Peyer's patch (tissue), 4 donors: ENCODE results near the gene TRUB1. TPM values are rescaled to one million over a fixed set of nuclear protein-coding genes. Genes with fewer than 3 reads are reported as not detected.

Experiments used
- DNase-seq, 3 donors: peaks; one replicate each; pipeline ENCODE4 v3.0.0-alpha.2; 2017 to 2019
- H3K27ac ChIP-seq, 4 donors: fragments of 200-600 bp; sonication (generic); one replicate each; pipeline ENCODE4 v1.5.1; 2016 to 2019
- H3K27me3 ChIP-seq, 2 donors: fragments of 200-600 bp; sonication (generic); one replicate each; pipeline ENCODE4 v1.5.1; 2019
- H3K36me3 ChIP-seq, 3 donors: fragments of 200-600 bp; sonication (generic); one replicate each; pipeline ENCODE4 v1.5.1; 2016 to 2019
- H3K4me1 ChIP-seq, 4 donors: fragments of 200-600 bp; sonication (generic); one replicate each; pipeline ENCODE4 v1.5.1; 2016 to 2019
- H3K4me3 ChIP-seq, 4 donors: fragments of 200-600 bp; sonication (generic); 1 replicate in 3 of 4; 2 replicates in 1 of 4; pipeline ENCODE4 v1.5.1; 2016 to 2019; ENCODE audit warnings: mild to moderate bottlenecking in 1 of 4
- H3K9me3 ChIP-seq, 4 donors: fragments of 200-600 bp; sonication (generic); one replicate each; pipeline ENCODE4 v1.5.1; 2016 to 2019; ENCODE audit warnings: mild to moderate bottlenecking in 1 of 4
- POLR2A ChIP-seq, 2 donors: fragments of 450-650 bp; IDR thresholded peaks; one replicate each; pipeline ENCODE4 v1.5.1; 2017; ENCODE audit warnings: antibody characterized with exemption in 2 of 2, mild to moderate bottlenecking in 2 of 2, moderate library complexity in 2 of 2
- total RNA-seq, 4 donors: library from RNA; depleted of rRNA; stranded (reverse); fragments of >200 nt; gene quantifications; one replicate each; pipeline ENCODE4 v1.1.0, GENCODE V29; 2016
- TF ChIP-seq, protein P1 (sequence below), 6 experiments: fragments of 450-650 bp in 4 of 6; fragments of 200-600 bp in 2 of 6; sonication (generic) in 1 of 6; IDR thresholded peaks; one replicate each; pipeline ENCODE4 v1.5.1; 2017 to 2019; ENCODE audit warnings: antibody characterized with exemption in 6 of 6, mild to moderate bottlenecking in 3 of 6, moderate library complexity in 1 of 6

TRUB1 gene
- total RNA-seq, 4 donors from 2014 or later = 9.9 to 19.3 (median 14.0) TPM

DNA sequence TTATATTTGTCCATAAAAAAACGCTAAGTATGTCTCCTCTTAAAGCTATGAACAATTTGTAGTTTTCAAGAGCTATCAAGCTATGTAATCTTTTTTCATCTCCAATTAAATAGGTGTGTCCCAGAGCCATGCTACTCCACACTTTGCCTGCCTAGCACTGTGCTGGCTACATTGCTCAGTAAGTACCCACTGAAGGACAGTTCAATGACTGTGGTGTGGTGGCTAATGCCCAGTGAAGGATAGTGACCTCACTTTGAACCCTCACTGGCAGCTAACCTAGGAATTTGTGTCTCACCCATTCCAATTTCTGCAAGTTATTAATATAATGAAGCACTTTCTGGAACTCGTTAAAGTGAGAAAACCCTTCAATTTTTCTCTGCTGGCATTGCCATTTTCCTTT lies 14.4 kb upstream of the TRUB1 start:
- no peaks in the 10 kb centered on the region for H3K4me1 ChIP-seq
- no peak overlapping the region for H3K4me3 ChIP-seq
- H3K36me3 ChIP-seq = no peaks in the 10 kb centered on the region
- DNase-seq = no peak
- no peaks in the 10 kb centered on the region for H3K9me3 ChIP-seq
- TF ChIP-seq, protein P1, sequence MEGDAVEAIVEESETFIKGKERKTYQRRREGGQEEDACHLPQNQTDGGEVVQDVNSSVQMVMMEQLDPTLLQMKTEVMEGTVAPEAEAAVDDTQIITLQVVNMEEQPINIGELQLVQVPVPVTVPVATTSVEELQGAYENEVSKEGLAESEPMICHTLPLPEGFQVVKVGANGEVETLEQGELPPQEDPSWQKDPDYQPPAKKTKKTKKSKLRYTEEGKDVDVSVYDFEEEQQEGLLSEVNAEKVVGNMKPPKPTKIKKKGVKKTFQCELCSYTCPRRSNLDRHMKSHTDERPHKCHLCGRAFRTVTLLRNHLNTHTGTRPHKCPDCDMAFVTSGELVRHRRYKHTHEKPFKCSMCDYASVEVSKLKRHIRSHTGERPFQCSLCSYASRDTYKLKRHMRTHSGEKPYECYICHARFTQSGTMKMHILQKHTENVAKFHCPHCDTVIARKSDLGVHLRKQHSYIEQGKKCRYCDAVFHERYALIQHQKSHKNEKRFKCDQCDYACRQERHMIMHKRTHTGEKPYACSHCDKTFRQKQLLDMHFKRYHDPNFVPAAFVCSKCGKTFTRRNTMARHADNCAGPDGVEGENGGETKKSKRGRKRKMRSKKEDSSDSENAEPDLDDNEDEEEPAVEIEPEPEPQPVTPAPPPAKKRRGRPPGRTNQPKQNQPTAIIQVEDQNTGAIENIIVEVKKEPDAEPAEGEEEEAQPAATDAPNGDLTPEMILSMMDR (IDR thresholded peaks at IDR 0.05) = no peak
- no peak for TF ChIP-seq POLR2A (IDR thresholded peaks at IDR 0.05)
- H3K27me3 ChIP-seq = no peaks in the 10 kb centered on the region
- no peak overlapping the region for H3K27ac ChIP-seq

DNA sequence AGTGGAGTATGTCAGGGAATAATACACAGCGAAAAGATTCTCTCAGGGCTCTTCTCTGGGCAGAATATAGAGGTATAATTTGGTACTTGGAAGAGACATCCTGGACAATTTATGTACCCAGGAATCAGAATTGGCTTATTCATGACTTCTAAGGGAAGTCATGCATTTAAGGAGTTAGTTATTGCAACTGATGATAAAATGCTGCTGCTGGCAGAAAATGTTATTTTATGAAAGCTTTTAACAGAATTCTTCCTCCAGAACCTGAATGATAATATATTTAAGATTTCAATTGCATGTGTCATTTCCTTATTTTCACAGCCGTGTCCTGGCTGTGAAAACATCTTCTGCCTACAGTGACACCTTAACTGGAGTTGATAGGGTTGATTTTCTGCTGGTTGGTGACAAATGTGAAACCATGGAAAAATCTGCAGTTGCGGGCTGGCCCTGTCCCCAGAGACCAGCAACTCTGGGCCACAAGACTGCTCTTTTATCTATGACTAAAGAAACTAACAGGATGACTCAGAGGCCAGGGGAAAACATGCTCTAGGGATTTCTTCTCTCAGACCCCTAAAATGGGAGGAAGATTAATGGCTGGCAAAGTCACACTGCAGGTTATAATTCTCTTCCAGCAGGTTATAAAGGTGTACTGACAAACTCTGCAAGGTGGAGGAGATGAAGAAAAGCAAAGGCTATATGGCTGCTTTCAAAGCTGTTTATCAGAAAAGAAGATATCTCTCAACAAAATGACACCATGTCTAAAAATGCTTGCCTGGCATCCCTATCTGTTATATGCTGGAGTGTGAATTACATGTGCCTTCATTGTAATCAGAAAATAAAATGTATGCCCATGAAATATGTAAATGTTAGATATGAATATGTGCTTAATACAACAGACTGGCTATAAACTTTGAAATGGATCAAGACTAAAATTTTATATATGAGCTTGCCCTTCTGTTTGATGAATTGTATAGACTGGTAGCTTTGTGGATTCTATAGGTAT lies 12.1 kb upstream of the TRUB1 start:
- no peaks in the 10 kb centered on the region for H3K9me3 ChIP-seq
- H3K27ac ChIP-seq = no peak overlapping the region
- TF ChIP-seq, protein P1 (IDR thresholded peaks at IDR 0.05) = no peak
- TF ChIP-seq POLR2A (IDR thresholded peaks at IDR 0.05) = no peak
- DNase-seq = no peak
- H3K27me3 ChIP-seq = no peaks in the 10 kb centered on the region
- H3K36me3 ChIP-seq = no peaks in the 10 kb centered on the region
- H3K4me3 ChIP-seq = no peak overlapping the region
- no peaks in the 10 kb centered on the region for H3K4me1 ChIP-seq

DNA sequence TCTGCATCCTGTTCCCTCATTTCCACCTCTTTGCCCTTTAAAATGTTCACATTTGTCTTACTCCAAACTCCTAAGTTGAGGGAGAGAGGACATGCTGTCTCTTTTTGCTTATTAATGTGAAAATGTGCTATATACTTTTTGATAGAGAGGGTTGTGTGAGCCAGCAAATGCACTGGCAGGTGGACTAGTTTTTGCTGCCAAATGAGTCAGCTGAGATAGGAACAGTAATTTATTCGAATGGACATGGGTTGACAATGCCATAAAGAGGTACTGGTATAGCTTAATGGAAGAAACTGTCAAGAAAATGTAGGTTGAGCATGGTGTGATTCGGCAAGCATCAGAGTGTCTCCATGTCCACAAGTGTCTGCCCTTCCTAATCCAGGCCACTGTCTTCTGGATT lies 9.2 kb upstream of the TRUB1 start:
- Histone ChIP-seq H3K27me3 (no peaks in the 10 kb centered on the region), H3K4me1 (no peaks in the 10 kb centered on the region)
- TF ChIP-seq, protein P1 (IDR thresholded peaks at IDR 0.05) = no peak
- no peak for TF ChIP-seq POLR2A (IDR thresholded peaks at IDR 0.05)

DNA sequence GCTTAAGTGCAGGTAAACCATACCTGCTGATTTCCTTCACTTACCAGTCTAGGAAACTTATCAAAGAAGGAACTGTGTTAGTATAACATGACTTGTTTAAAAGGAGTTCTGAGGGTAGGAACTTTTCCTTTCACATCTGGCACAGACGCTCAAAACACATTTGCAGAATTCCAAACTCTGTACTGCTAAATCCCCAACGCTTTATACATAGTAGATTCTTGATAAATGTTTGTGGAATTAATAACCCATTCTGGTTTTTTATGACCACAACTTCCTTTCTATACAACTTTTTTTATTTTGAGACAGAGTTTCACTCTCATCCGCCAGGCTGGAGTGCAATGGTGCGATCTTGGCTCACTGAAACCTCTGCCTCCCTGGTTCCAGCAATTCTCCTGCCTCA lies 7.7 kb upstream of the TRUB1 start:
- Histone ChIP-seq H3K27me3 (no peaks in the 10 kb centered on the region), H3K9me3 (no peaks in the 10 kb centered on the region), H3K4me1 (no peaks in the 10 kb centered on the region), H3K27ac (no peak overlapping the region), H3K36me3 (no peaks in the 10 kb centered on the region), H3K4me3 (no peak overlapping the region)
- DNase-seq = no peak
- TF ChIP-seq, protein P1 (IDR thresholded peaks at IDR 0.05) = no peak
- no peak for TF ChIP-seq POLR2A (IDR thresholded peaks at IDR 0.05)

More for the DNA sequence above, 9.2 kb upstream of the TRUB1 start:
- no peak for DNase-seq
- Histone ChIP-seq H3K9me3 (no peaks in the 10 kb centered on the region), H3K36me3 (no peaks in the 10 kb centered on the region), H3K27ac (no peak overlapping the region), H3K4me3 (no peak overlapping the region)

DNA sequence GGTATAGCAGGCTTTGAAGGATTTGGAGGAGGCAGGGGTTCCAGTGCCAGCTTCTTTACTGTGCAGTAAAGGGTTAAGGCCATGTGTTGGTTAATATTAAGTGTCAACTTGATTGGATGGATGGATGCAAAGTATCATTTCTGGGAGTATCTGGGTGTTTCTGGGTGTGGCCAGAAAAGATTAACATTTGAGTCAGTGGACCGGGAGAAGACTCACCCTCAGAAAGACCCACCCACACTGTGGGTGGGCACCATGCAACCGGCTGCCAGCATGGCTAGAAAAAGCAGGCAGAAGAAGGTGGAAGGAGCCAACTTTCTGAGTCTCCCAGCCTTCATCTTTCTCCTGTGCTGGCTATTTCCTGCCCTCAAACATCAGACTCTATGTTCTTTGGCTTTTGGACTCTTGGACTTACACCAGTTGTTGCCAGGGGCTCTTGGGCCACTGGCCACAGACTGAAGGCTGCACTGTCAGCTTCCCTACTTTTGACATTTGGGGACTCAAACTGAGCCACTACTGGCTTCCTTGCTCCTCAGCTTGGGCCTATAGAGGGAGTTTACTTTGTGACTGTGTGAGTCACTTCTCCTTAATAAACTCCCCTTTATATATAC lies 6.8 kb upstream of the TRUB1 start:
- no peak for TF ChIP-seq POLR2A (IDR thresholded peaks at IDR 0.05)
- TF ChIP-seq, protein P1 (IDR thresholded peaks at IDR 0.05) = no peak
- no peaks in the 10 kb centered on the region for H3K9me3 ChIP-seq
- H3K4me3 ChIP-seq = no peak overlapping the region
- H3K4me1 ChIP-seq = no peaks in the 10 kb centered on the region
- H3K27me3 ChIP-seq = no peaks in the 10 kb centered on the region
- H3K27ac ChIP-seq = no peak overlapping the region
- H3K36me3 ChIP-seq = no peaks in the 10 kb centered on the region
- no peak for DNase-seq
